Vagina (tissue), 2 donors: ENCODE data around the gene METTL16. TPM values are rescaled to one million over a fixed set of nuclear protein-coding genes. Genes with fewer than 3 reads are reported as not detected.
"Not testable (repeated sequence)": the region's sequence is repeated elsewhere in the genome, so short reads cannot be mapped to it uniquely, and the experiment has no call there.

Experiments used
- DNase-seq, 2 donors: peaks; one replicate each; pipeline ENCODE4 v3.0.0-alpha.2; 2017; ENCODE audit errors: extremely low spot score in 2 of 2
- H3K27ac ChIP-seq: fragments of 200-600 bp; sonication (generic); one replicate; pipeline ENCODE4 v1.5.1; 2019
- H3K27me3 ChIP-seq: fragments of 200-600 bp; sonication (generic); one replicate; pipeline ENCODE4 v1.5.1; 2019
- H3K36me3 ChIP-seq, 2 donors: fragments of 200-600 bp; sonication (generic); one replicate each; pipeline ENCODE4 v1.5.1; 2017 to 2019
- H3K4me1 ChIP-seq: fragments of 200-600 bp; sonication (generic); one replicate; pipeline ENCODE4 v1.5.1; 2019
- H3K4me3 ChIP-seq, 2 donors: fragments of 200-600 bp; sonication (generic); 1 replicate in 1 of 2; 2 replicates in 1 of 2; pipeline ENCODE4 v1.5.1; 2016 to 2019
- H3K9me3 ChIP-seq: fragments of 200-600 bp; sonication (generic); one replicate; pipeline ENCODE4 v1.5.1; 2019
- POLR2A ChIP-seq, 2 donors: fragments of 450-650 bp; IDR thresholded peaks; one replicate each; pipeline ENCODE4 v1.6.1; 2017; ENCODE audit warnings: antibody characterized with exemption in 2 of 2, mild to moderate bottlenecking in 2 of 2, moderate library complexity in 2 of 2
- POLR2AphosphoS5 ChIP-seq, 2 donors: sonication (generic); formaldehyde crosslinking; IDR thresholded peaks; one replicate each; pipeline ENCODE4 v1.9.0; 2017; ENCODE audit warnings: antibody characterized with exemption in 2 of 2, mild to moderate bottlenecking in 2 of 2, low read depth in 1 of 2; ENCODE audit not compliant: insufficient read depth in 1 of 2
- intact Hi-C: fragments of 100-400 bp; cut with DNase I; formaldehyde crosslinking; loops from one replicate; pipeline ENCODE4 v1.15.1; 2023
- total RNA-seq: library from RNA; depleted of rRNA; stranded (reverse); fragments of >200 nt; gene quantifications from one replicate; pipeline ENCODE4 v1.2.3, GENCODE V29; 2016
- TF ChIP-seq, protein P1 (sequence below), 3 experiments: fragments of 450-650 bp in 2 of 3; fragments of 200-600 bp in 1 of 3; sonication (generic) in 1 of 3; IDR thresholded peaks; one replicate each; pipeline ENCODE4 v1.5.1; 2017 to 2019; ENCODE audit warnings: antibody characterized with exemption in 3 of 3, mild to moderate bottlenecking in 2 of 3, moderate library complexity in 2 of 3

The METTL16 gene
- total RNA-seq, 1 donor from 2014 or later = 30.4 TPM

DNA sequence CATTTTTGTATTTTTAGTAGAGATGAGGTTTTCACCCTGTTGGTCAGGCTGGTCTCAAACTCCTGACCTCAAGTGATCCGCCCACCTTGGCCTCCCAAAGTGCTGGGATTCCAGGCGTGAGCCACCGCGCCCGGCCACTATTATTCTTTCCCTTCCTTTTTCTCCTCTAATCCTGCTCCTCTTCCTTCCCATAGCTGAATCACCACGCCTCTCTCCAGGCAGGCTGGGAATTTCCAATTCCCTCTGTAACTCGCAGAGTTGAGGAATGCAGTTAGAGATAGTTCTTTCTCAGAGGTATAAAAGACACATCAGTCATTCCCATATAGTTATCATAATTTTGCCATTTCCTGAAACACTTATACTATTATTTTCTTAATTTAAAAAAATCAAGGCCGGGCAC lies 11.2 kb downstream of the METTL16 start:
- H3K4me3 ChIP-seq = no peak overlapping the region
- H3K9me3 ChIP-seq = no peaks in the 10 kb centered on the region
- peaks cover 0 to 43% of the 10 kb centered on the region in 2 donors for H3K36me3 ChIP-seq
- no peak overlapping the region for H3K27ac ChIP-seq
- intact Hi-C loops = no loop called here
- TF ChIP-seq POLR2A (IDR thresholded peaks at IDR 0.05) = no peak
- TF ChIP-seq POLR2AphosphoS5 (IDR thresholded peaks at IDR 0.05; ENCODE audit: insufficient read depth in 1 of 2, low read depth in 1 of 2) = no peak
- TF ChIP-seq, protein P1, sequence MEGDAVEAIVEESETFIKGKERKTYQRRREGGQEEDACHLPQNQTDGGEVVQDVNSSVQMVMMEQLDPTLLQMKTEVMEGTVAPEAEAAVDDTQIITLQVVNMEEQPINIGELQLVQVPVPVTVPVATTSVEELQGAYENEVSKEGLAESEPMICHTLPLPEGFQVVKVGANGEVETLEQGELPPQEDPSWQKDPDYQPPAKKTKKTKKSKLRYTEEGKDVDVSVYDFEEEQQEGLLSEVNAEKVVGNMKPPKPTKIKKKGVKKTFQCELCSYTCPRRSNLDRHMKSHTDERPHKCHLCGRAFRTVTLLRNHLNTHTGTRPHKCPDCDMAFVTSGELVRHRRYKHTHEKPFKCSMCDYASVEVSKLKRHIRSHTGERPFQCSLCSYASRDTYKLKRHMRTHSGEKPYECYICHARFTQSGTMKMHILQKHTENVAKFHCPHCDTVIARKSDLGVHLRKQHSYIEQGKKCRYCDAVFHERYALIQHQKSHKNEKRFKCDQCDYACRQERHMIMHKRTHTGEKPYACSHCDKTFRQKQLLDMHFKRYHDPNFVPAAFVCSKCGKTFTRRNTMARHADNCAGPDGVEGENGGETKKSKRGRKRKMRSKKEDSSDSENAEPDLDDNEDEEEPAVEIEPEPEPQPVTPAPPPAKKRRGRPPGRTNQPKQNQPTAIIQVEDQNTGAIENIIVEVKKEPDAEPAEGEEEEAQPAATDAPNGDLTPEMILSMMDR (IDR thresholded peaks at IDR 0.05) = no peak
- peaks cover 4% of the 10 kb centered on the region for H3K4me1 ChIP-seq
- H3K27me3 ChIP-seq = no peaks in the 10 kb centered on the region
- no peak for DNase-seq

DNA sequence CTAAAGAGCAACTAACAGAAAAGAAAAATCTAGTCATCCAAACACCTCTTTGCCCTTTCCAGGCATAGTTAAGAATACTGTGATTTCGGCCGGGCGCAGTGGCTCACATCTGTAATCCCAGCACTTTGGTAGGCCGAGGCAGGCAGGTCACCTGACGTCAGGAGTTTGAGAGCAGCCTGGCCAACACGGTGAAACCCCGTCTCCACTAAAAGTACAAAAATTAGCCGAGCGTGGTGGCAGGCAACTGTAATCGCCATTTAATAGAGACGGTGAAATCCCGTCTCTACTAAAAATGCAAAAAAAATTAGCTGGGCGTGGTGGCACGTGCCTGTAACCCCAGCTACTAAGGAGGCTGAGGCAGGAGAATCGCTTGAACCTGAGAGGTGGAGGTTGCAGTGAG lies 22.4 kb downstream of the METTL16 start:
- H3K36me3 ChIP-seq, DNase-seq, H3K27me3 ChIP-seq, H3K9me3 ChIP-seq, H3K4me3 ChIP-seq, H3K27ac ChIP-seq, intact Hi-C loops: not testable (repeated sequence)
- peaks cover 29% of the 10 kb centered on the region for H3K4me1 ChIP-seq

DNA sequence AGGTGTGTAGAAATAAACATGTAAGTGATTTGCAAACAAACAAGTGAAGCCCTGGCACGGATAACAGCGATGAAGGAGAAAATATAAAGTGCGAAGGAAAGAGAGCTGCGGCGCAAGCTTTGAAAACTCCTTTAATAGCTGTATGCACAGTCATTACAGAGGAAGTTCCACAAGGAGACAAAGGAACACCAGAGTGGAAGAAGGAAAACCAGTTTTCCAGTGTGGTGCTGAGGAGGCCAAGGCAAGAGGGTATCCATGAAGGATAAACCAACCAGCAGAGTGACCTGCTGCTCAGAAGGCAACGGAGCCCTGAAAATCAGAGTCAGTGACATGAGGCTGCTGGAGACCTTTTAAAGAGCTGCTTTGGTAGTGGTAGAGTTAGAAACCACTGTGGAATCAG lies 24.4 kb downstream of the METTL16 start:
- intact Hi-C loops = no loop called here
- no peaks in the 10 kb centered on the region for H3K27me3 ChIP-seq
- H3K36me3 ChIP-seq = no peaks in the 10 kb centered on the region
- H3K4me3 ChIP-seq = no peak overlapping the region
- H3K27ac ChIP-seq = no peak overlapping the region
- H3K9me3 ChIP-seq = no peaks in the 10 kb centered on the region
- no peak for DNase-seq
- peaks cover 35% of the 10 kb centered on the region for H3K4me1 ChIP-seq
- TF ChIP-seq POLR2A (IDR thresholded peaks at IDR 0.05) (no peak), POLR2AphosphoS5 (IDR thresholded peaks at IDR 0.05; ENCODE audit: insufficient read depth in 1 of 2, low read depth in 1 of 2) (no peak)
- TF ChIP-seq, protein P1 (IDR thresholded peaks at IDR 0.05) = no peak

DNA sequence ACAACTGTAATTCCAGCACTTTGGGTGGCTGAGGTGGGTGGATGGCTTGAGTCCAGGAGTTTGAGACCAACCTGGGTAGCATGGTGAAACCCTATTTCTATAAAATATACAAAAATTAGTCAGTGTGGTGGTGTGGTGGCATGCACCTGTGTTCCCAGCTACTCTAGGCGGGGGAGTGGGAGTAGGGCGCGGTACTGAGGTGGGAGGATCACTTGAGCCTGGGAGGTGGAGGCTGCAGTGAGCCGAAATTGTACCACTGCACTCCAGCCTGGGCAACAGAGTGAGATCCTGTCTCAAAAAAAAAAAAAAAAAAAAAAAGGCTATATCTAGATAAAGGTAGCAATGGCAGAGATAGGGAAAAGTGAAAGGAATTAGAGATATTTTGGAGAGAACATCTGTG lies 25.0 kb downstream of the METTL16 start:
- intact Hi-C loops, DNase-seq, H3K27ac ChIP-seq, H3K9me3 ChIP-seq, H3K36me3 ChIP-seq, H3K4me3 ChIP-seq, H3K27me3 ChIP-seq: not testable (repeated sequence)
- H3K4me1 ChIP-seq = peaks cover 37% of the 10 kb centered on the region

DNA sequence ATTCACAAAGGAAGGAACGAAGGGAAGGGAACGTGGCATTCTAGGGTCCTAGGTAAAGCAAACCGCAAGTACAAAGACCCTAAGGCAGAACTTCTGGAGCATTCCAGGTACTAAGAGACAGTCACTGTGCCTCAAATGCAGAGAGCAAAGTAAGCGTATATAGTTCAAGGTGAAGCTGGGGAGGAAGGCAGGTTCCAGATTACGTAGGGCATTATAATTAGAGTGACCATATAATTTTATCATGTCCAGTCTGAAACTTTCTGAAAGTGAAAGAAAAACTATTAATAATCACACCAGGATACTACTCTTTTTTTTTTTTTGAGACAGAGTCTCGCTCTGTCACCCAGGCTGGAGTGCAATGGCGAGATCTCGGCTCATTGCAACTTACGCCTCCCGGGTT lies 25.7 kb downstream of the METTL16 start:
- H3K27me3 ChIP-seq = no peaks in the 10 kb centered on the region
- intact Hi-C loops = no loop called here
- H3K36me3 ChIP-seq = no peaks in the 10 kb centered on the region
- H3K4me1 ChIP-seq = peaks cover 31% of the 10 kb centered on the region
- no peak overlapping the region for H3K4me3 ChIP-seq
- DNase-seq = no peak
- TF ChIP-seq, protein P1 (IDR thresholded peaks at IDR 0.05) = no peak
- TF ChIP-seq POLR2A (IDR thresholded peaks at IDR 0.05) = no peak
- TF ChIP-seq POLR2AphosphoS5 (IDR thresholded peaks at IDR 0.05; ENCODE audit: insufficient read depth in 1 of 2, low read depth in 1 of 2) = no peak
- no peaks in the 10 kb centered on the region for H3K9me3 ChIP-seq
- no peak overlapping the region for H3K27ac ChIP-seq

DNA sequence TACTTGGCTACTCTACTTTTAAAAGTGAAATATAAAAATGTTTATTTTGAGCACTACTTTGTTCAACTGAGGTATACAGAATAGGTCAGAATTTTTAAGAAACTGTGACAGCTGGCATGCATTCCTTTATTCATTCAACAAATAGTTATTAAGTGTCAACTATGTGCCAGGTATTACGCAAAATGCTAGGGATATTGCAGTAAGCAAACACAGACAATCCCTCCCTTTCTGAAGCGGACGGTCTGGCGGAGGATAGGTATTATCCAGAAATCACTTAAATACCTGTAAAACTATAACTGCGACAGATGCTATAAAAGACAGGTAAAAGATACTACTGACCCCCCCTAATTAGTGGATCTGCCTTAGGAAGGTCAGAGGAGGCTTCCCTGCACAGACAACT lies 26.1 kb downstream of the METTL16 start:
- intact Hi-C loops = no loop called here
- no peaks in the 10 kb centered on the region for H3K27me3 ChIP-seq
- TF ChIP-seq POLR2A (IDR thresholded peaks at IDR 0.05) = no peak
- TF ChIP-seq POLR2AphosphoS5 (IDR thresholded peaks at IDR 0.05; ENCODE audit: insufficient read depth in 1 of 2, low read depth in 1 of 2) = no peak
- TF ChIP-seq, protein P1 (IDR thresholded peaks at IDR 0.05) = no peak
- no peak overlapping the region for H3K27ac ChIP-seq
- no peaks in the 10 kb centered on the region for H3K9me3 ChIP-seq
- no peaks in the 10 kb centered on the region for H3K36me3 ChIP-seq
- DNase-seq = no peak
- H3K4me1 ChIP-seq = peaks cover 26% of the 10 kb centered on the region
- no peak overlapping the region for H3K4me3 ChIP-seq
